Adrenal gland (tissue), 12 donors: ENCODE measurements around the gene RXFP4. TPM values are rescaled to one million over a fixed set of nuclear protein-coding genes. Genes with fewer than 3 reads are reported as not detected.

Source experiments
- DNase-seq, 7 donors: peaks; one replicate each; pipeline ENCODE4 v3.0.0-alpha.2; 2019 to 2020
- H3K27ac ChIP-seq, 5 donors: fragments of 200-600 bp; sonication (generic) in 4 of 5; 1 replicate in 3 of 5; 2 replicates in 2 of 5; pipeline versions ENCODE4 v1.5.1 to v1.8.0; 2016 to 2020; ENCODE audit warnings: mild to moderate bottlenecking in 1 of 5
- H3K27me3 ChIP-seq: fragments of 200-600 bp; 2 replicates; pipeline ENCODE4 v1.8.0; 2021
- H3K36me3 ChIP-seq, 2 donors: fragments of 200-600 bp; replicated peaks in 1 of 2; 1 replicate in 1 of 2; 2 replicates in 1 of 2; pipeline versions ENCODE4 v1.5.1 to v1.8.0; 2018 to 2022
- H3K4me1 ChIP-seq, 2 donors: fragments of 200-600 bp; replicated peaks in 1 of 2; 1 replicate in 1 of 2; 2 replicates in 1 of 2; pipeline versions ENCODE4 v1.5.1 to v1.8.0; 2018 to 2021
- H3K4me3 ChIP-seq, 4 donors: fragments of 200-600 bp; sonication (generic) in 3 of 4; one replicate each; pipeline ENCODE4 v1.5.1; 2016 to 2018
- H3K9me3 ChIP-seq, 3 donors: fragments of 200-600 bp; sonication (generic) in 1 of 3; replicated peaks in 1 of 3; 1 replicate in 2 of 3; 2 replicates in 1 of 3; pipeline versions ENCODE4 v1.5.1 to v1.8.0; 2016 to 2021
- POLR2A ChIP-seq, 2 donors: fragments of 450-650 bp; IDR thresholded peaks; one replicate each; pipeline ENCODE4 v1.6.1; 2017; ENCODE audit warnings: antibody characterized with exemption in 2 of 2, mild to moderate bottlenecking in 2 of 2, moderate library complexity in 1 of 2
- WGBS, 4 donors: extraction: QIAGEN DNeasy Blood & Tissue Kit in 2 of 4; methylation state at CpG; one replicate each; pipeline versions ENCODE4 v1.1.5 to v1.1.7; 2013 to 2017; 5-methylcytosine and 5-hydroxymethylcytosine counted together
- intact Hi-C, 2 donors: fragments of 100-400 bp; cut with DNase I; formaldehyde crosslinking; loops; one replicate each; pipeline versions ENCODE4 v1.14.1 to v1.15.0; 2022 to 2023
- polyA plus RNA-seq, 3 donors: library from polyadenylated mRNA; stranded (reverse); fragments of 200-250 nt in 2 of 3; fragments of 350-450 nt in 1 of 3; fragmentation: Illumina TruSeq in 1 of 3; extraction: RNeasy Lipid Tissue Mini Kit (QIAGEN cat#74804) in 1 of 3; gene quantifications; one replicate each; pipeline ENCODE4 v1.2.3, GENCODE V29; 2013 to 2014
- total RNA-seq, 9 donors: library from RNA; depleted of rRNA in 4 of 9; stranded (reverse); fragments of >200 nt in 4 of 9; fragments of 120-200 nt in 1 of 9; fragmentation: NEBNext Ultra II Directional in 1 of 9; extraction: Animal tissue kit (Norgen Biotek cat#: 25700) in 1 of 9; gene quantifications; one replicate each; pipeline versions ENCODE4 v1.1.0 to v1.2.4, GENCODE V29; 2013 to 2023
- TF ChIP-seq, protein P1 (sequence below), 6 experiments: fragments of 450-650 bp in 4 of 6; fragments of 200-600 bp in 2 of 6; sonication (generic) in 1 of 6; IDR thresholded peaks; 1 replicate in 5 of 6; 2 replicates in 1 of 6; pipeline versions ENCODE4 v1.5.1 to v1.8.0; 2016 to 2021; ENCODE audit warnings: antibody characterized with exemption in 6 of 6, mild to moderate bottlenecking in 2 of 6, moderate library complexity in 1 of 6
- donor health status: healthy with polysubstance abuse.
- donor health status: Bipolar disorder and iron deficiency.
- donor health status: DM: yes; HTN: yes; CAD: no.
- donor health status: DM: no; HTN: no; CAD: no.
- donor health status: DM: no; HTN: no; CAD: no.
- donor health status: DM: yes; HTN: yes; CAD: no.

The RXFP4 gene
- total and polyA plus RNA-seq, 12 donors: not detected

GRCh38 chr1:155966135-155966534, 24.7 kb downstream of the RXFP4 start:
- WGBS, 4 donors: 83 to 89% (median 88%) methylated on average over 8 to 9 of the region's 9 CpGs
- Histone ChIP-seq H3K27me3 (no peaks in the 10 kb centered on the region), H3K36me3 (peaks cover 0 to 44% of the 10 kb centered on the region in 2 donors), H3K4me1 (peaks cover 9 to 50% of the 10 kb centered on the region in 2 donors), H3K27ac (peak overlapping the region in 1 of 5 donors; percentile 73), H3K9me3 (no peaks in the 10 kb centered on the region), H3K4me3 (no peak overlapping the region)
- DNase-seq: no peak
- intact Hi-C loops: no loop called here
- TF ChIP-seq POLR2A (IDR thresholded peaks at IDR 0.05): no peak
- TF ChIP-seq, protein P1, sequence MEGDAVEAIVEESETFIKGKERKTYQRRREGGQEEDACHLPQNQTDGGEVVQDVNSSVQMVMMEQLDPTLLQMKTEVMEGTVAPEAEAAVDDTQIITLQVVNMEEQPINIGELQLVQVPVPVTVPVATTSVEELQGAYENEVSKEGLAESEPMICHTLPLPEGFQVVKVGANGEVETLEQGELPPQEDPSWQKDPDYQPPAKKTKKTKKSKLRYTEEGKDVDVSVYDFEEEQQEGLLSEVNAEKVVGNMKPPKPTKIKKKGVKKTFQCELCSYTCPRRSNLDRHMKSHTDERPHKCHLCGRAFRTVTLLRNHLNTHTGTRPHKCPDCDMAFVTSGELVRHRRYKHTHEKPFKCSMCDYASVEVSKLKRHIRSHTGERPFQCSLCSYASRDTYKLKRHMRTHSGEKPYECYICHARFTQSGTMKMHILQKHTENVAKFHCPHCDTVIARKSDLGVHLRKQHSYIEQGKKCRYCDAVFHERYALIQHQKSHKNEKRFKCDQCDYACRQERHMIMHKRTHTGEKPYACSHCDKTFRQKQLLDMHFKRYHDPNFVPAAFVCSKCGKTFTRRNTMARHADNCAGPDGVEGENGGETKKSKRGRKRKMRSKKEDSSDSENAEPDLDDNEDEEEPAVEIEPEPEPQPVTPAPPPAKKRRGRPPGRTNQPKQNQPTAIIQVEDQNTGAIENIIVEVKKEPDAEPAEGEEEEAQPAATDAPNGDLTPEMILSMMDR (IDR thresholded peaks at IDR 0.05): no peak

DNA sequence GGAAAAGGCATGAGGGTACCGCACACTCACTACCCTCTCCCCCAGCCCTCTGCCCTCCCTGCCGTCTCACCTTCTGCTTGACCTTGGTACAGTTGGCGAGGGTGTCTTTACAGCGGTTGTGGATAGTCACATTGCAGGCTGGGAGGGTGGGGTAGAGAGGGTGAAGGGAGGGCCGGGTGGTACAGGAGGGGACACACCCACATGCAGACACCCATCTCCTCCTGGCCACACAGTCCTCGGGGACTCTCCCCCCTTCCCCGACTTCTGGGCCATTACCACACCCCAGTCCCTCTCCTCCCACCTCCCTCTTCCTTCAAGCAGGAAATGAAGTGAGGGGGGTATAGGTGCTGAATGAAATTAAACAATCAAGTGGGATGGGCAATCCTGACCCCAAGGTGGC, 25.3 kb downstream of the RXFP4 start:
- intact Hi-C loops: no loop called here
- Histone ChIP-seq H3K4me3 (no peak overlapping the region), H3K36me3 (peaks cover 0 to 39% of the 10 kb centered on the region in 2 donors), H3K9me3 (no peaks in the 10 kb centered on the region), H3K27ac (peak overlapping the region in 1 of 5 donors; percentile 73), H3K4me1 (peaks cover 9 to 50% of the 10 kb centered on the region in 2 donors), H3K27me3 (no peaks in the 10 kb centered on the region)
- WGBS, 4 donors: 53 to 60% (median 57%) methylated on average over 5 to 7 of the region's 7 CpGs
- no peak for TF ChIP-seq POLR2A (IDR thresholded peaks at IDR 0.05)
- TF ChIP-seq, protein P1 (IDR thresholded peaks at IDR 0.05): no peak
- no peak for DNase-seq

GRCh38 chr1:155967341-155968050, 26.1 kb downstream of the RXFP4 start:
- Histone ChIP-seq H3K27me3 (no peaks in the 10 kb centered on the region), H3K36me3 (peaks cover 0 to 32% of the 10 kb centered on the region in 2 donors), H3K4me1 (peaks cover 9 to 46% of the 10 kb centered on the region in 2 donors), H3K27ac (peak overlapping the region in 2 of 5 donors; percentile 49 to 73), H3K4me3 (no peak overlapping the region), H3K9me3 (no peaks in the 10 kb centered on the region)
- no peak for TF ChIP-seq POLR2A (IDR thresholded peaks at IDR 0.05)
- TF ChIP-seq, protein P1 (IDR thresholded peaks at IDR 0.05): no peak
- 54 to 68% (median 56%) methylated on average over 12 to 13 of the region's 13 CpGs for WGBS, 4 donors
- peak in 1 of 7 donors; percentile 43 for DNase-seq
- intact Hi-C loops: no loop called here

DNA sequence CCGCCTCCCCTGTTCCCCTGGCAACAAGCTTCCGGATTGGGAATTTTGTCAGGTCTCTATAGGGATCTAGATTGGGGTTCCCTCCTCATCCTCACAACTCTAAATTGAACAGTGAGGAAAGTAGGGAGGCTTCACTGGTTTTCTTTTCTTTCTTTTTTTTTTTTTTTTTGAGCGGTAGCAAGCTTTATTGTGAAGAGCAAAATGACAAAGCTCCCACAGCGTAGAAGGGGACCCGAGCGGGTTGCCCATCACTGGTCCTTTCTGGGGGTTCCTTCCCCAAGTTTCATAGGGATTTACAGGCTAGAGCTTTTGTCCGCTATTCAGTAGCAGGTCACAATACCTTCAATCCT, 26.6 kb downstream of the RXFP4 start:
- Histone ChIP-seq H3K27ac (peak overlapping the region in 2 of 5 donors; percentile 49 to 73), H3K4me1 (peaks cover 9 to 46% of the 10 kb centered on the region in 2 donors), H3K36me3 (peaks cover 0 to 26% of the 10 kb centered on the region in 2 donors), H3K9me3 (no peaks in the 10 kb centered on the region), H3K4me3 (no peak overlapping the region), H3K27me3 (no peaks in the 10 kb centered on the region)
- no peak for DNase-seq
- TF ChIP-seq, protein P1 (IDR thresholded peaks at IDR 0.05): no peak
- TF ChIP-seq POLR2A (IDR thresholded peaks at IDR 0.05): no peak
- WGBS, 4 donors: 75 to 86% (median 80%) methylated on average over 7 of the region's 7 CpGs
- intact Hi-C loops: no loop called here
